ENCODE measurements around the gene ADARB1.

DNA sequence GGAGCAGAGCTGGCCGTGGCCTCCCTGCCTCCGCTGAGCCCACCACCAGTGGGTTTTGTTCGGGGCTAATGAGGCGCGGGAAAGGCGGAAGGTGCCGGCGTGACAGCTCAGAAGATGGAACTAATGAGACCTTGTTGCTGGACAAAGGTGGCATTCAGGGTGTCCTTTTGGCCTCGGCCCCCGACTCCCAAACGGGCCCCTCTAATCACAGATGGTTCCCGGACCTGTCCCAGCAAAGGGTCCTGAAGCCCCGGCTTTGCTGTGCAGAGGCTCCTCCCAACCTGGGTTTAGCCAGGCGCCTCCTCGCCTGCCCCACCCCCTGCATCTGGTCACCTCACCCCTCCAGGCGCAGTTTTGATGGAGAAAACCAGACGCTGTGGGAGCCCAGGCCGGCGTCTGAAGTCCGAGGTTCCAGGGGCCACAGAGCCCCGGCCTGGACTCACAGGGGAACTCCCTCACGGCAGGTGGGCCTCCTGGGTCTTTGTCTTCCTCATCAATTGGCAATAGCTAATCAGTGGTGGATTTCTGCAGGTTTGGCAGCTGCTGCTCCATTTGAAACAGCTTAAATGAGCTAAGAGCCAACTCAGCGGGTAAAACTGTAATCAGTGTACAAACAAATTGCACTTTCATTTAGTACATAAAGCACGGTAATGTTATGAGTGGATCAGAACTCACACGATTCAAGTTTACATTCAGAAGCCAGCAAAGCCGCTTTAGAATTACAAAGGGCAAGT, 44.3 kb upstream of the ADARB1 start:
- TF ChIP-seq, protein P1, sequence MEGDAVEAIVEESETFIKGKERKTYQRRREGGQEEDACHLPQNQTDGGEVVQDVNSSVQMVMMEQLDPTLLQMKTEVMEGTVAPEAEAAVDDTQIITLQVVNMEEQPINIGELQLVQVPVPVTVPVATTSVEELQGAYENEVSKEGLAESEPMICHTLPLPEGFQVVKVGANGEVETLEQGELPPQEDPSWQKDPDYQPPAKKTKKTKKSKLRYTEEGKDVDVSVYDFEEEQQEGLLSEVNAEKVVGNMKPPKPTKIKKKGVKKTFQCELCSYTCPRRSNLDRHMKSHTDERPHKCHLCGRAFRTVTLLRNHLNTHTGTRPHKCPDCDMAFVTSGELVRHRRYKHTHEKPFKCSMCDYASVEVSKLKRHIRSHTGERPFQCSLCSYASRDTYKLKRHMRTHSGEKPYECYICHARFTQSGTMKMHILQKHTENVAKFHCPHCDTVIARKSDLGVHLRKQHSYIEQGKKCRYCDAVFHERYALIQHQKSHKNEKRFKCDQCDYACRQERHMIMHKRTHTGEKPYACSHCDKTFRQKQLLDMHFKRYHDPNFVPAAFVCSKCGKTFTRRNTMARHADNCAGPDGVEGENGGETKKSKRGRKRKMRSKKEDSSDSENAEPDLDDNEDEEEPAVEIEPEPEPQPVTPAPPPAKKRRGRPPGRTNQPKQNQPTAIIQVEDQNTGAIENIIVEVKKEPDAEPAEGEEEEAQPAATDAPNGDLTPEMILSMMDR (conservative IDR thresholded peaks at IDR 0.05; ENCODE audit: low read depth in 2 of 2) = no peak
- TF ChIP-seq, protein P2, sequence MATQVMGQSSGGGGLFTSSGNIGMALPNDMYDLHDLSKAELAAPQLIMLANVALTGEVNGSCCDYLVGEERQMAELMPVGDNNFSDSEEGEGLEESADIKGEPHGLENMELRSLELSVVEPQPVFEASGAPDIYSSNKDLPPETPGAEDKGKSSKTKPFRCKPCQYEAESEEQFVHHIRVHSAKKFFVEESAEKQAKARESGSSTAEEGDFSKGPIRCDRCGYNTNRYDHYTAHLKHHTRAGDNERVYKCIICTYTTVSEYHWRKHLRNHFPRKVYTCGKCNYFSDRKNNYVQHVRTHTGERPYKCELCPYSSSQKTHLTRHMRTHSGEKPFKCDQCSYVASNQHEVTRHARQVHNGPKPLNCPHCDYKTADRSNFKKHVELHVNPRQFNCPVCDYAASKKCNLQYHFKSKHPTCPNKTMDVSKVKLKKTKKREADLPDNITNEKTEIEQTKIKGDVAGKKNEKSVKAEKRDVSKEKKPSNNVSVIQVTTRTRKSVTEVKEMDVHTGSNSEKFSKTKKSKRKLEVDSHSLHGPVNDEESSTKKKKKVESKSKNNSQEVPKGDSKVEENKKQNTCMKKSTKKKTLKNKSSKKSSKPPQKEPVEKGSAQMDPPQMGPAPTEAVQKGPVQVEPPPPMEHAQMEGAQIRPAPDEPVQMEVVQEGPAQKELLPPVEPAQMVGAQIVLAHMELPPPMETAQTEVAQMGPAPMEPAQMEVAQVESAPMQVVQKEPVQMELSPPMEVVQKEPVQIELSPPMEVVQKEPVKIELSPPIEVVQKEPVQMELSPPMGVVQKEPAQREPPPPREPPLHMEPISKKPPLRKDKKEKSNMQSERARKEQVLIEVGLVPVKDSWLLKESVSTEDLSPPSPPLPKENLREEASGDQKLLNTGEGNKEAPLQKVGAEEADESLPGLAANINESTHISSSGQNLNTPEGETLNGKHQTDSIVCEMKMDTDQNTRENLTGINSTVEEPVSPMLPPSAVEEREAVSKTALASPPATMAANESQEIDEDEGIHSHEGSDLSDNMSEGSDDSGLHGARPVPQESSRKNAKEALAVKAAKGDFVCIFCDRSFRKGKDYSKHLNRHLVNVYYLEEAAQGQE (IDR thresholded peaks at IDR 0.05; ENCODE audit: unreplicated experiment) = no peak
- TF ChIP-seq ETS1 (IDR thresholded peaks at IDR 0.05) (no peak), CREB1 (CRISPR knock-in tag; IDR thresholded peaks at IDR 0.05; ENCODE audit: low read depth) (no peak), POLR2AphosphoS5 (IDR thresholded peaks at IDR 0.05; ENCODE audit: low read depth) (no peak), EZH2 (IDR thresholded peaks at IDR 0.05; ENCODE audit: low read depth, unreplicated experiment) (no peak), JUNB (IDR thresholded peaks at IDR 0.05; ENCODE audit: unreplicated experiment) (no peak)
